Neural crest cell (in vitro differentiated cells): ENCODE measurements around the gene ZNF507. TPM values are rescaled to one million over a fixed set of nuclear protein-coding genes. Genes with fewer than 3 reads are reported as not detected.

Source experiments
- DNase-seq: peaks from one replicate; pipeline ENCODE4 v3.0.0; 2021; ENCODE audit warnings: low read depth, mixed read lengths, low spot score
- H3K27ac Mint-ChIP-seq: one replicate; pipeline ENCODE4 v1.8.0; 2021; ENCODE audit warnings: mild to moderate bottlenecking, mixed read lengths; ENCODE audit not compliant: unreplicated experiment
- H3K27me3 Mint-ChIP-seq: 2 replicates; pipeline ENCODE4 v1.8.0; 2021; ENCODE audit warnings: low read depth, mild to moderate bottlenecking, mixed read lengths
- H3K36me3 Mint-ChIP-seq: 2 replicates; pipeline ENCODE4 v1.8.0; 2021; ENCODE audit warnings: low read depth, mild to moderate bottlenecking, mixed read lengths
- H3K4me1 Mint-ChIP-seq: 2 replicates; pipeline ENCODE4 v1.8.0; 2021; ENCODE audit warnings: mixed read lengths
- H3K4me3 Mint-ChIP-seq: one replicate; pipeline ENCODE4 v1.8.0; 2021; ENCODE audit warnings: mild to moderate bottlenecking, mixed read lengths
- H3K9me3 Mint-ChIP-seq: 2 replicates; pipeline ENCODE4 v1.8.0; 2021; ENCODE audit warnings: mixed read lengths
- total RNA-seq: library from RNA; stranded (reverse); gene quantifications from 2 replicates; pipeline ENCODE4 v1.2.1, GENCODE V29; 2021
- TF ChIP-seq, protein P1 (sequence below): fragments of 200-600 bp; sonication (generic); conservative IDR thresholded peaks from 2 replicates; pipeline ENCODE4 v1.5.0; 2021; ENCODE audit warnings: antibody characterized with exemption, mild to moderate bottlenecking

ZNF507 gene
- total RNA-seq, 1 donor from 2014 or later, result 33.8 TPM

GRCh38 chr19:32342695-32343094, 2.7 kb upstream of the ZNF507 start:
- H3K27ac Mint-ChIP-seq, result no peak overlapping the region
- TF ChIP-seq, protein P1, sequence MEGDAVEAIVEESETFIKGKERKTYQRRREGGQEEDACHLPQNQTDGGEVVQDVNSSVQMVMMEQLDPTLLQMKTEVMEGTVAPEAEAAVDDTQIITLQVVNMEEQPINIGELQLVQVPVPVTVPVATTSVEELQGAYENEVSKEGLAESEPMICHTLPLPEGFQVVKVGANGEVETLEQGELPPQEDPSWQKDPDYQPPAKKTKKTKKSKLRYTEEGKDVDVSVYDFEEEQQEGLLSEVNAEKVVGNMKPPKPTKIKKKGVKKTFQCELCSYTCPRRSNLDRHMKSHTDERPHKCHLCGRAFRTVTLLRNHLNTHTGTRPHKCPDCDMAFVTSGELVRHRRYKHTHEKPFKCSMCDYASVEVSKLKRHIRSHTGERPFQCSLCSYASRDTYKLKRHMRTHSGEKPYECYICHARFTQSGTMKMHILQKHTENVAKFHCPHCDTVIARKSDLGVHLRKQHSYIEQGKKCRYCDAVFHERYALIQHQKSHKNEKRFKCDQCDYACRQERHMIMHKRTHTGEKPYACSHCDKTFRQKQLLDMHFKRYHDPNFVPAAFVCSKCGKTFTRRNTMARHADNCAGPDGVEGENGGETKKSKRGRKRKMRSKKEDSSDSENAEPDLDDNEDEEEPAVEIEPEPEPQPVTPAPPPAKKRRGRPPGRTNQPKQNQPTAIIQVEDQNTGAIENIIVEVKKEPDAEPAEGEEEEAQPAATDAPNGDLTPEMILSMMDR, result no peak
- H3K27me3 Mint-ChIP-seq, result no peaks in the 10 kb centered on the region
- H3K36me3 Mint-ChIP-seq, result no peaks in the 10 kb centered on the region
- H3K4me3 Mint-ChIP-seq, result peak overlapping the region; percentile 66
- peaks cover 3% of the 10 kb centered on the region for H3K9me3 Mint-ChIP-seq
- DNase-seq, result no peak
- peaks cover 24% of the 10 kb centered on the region for H3K4me1 Mint-ChIP-seq

GRCh38 chr19:32343550-32344262, 1.7 kb upstream of the ZNF507 start:
- TF ChIP-seq, protein P1, result no peak
- Mint-ChIP-seq H3K27me3 (no peaks in the 10 kb centered on the region), H3K4me1 (peaks cover 26% of the 10 kb centered on the region), H3K27ac (no peak overlapping the region), H3K36me3 (peaks cover 1% of the 10 kb centered on the region), H3K9me3 (peaks cover 3% of the 10 kb centered on the region), H3K4me3 (peak overlapping the region; percentile 79)
- DNase-seq, result no peak

- no peak overlapping the region for H3K27ac Mint-ChIP-seq
Observed at GRCh38 chr19:32346901-32347300, 1.5 kb downstream of the ZNF507 start.

GRCh38 chr19:32347573-32347972, 2.2 kb downstream of the ZNF507 start:
- H3K36me3 Mint-ChIP-seq, result peaks cover 10% of the 10 kb centered on the region

More at GRCh38 chr19:32346901-32347300, 1.5 kb downstream of the ZNF507 start:
- TF ChIP-seq, protein P1, result no peak
- peaks cover 7% of the 10 kb centered on the region for H3K36me3 Mint-ChIP-seq
- peak overlapping the region; percentile 96 for H3K4me3 Mint-ChIP-seq
- peaks cover 3% of the 10 kb centered on the region for H3K9me3 Mint-ChIP-seq
- no peak for DNase-seq
- H3K4me1 Mint-ChIP-seq, result peaks cover 32% of the 10 kb centered on the region
- H3K27me3 Mint-ChIP-seq, result no peaks in the 10 kb centered on the region

DNA sequence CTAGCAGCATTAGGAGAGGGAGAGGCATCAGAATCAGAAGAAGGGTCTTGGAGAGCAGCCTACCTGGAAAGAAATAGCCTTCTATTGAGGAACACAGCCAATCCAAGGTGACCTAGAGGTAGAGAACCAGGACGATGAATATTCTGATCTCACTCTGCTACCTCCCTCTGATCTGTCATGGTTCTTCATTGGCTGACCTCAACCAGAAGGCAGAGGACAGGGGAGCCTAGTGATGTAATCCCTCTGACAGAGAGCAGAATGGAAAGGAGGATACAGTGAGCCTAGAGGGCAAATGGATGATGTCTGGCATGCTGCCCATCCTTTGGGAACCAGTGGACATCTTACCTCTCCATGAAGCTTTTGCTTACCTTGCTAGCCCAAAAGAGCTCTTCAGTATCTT, 3.6 kb downstream of the ZNF507 start:
- H3K4me1 Mint-ChIP-seq, result peaks cover 28% of the 10 kb centered on the region
- no peaks in the 10 kb centered on the region for H3K27me3 Mint-ChIP-seq
- H3K4me3 Mint-ChIP-seq, result peak overlapping the region; percentile 60
- no peak overlapping the region for H3K27ac Mint-ChIP-seq
- TF ChIP-seq, protein P1, result no peak
- H3K36me3 Mint-ChIP-seq, result peaks cover 23% of the 10 kb centered on the region
- no peak for DNase-seq
- H3K9me3 Mint-ChIP-seq, result peaks cover 3% of the 10 kb centered on the region

More at GRCh38 chr19:32347573-32347972, 2.2 kb downstream of the ZNF507 start:
- Mint-ChIP-seq H3K27ac (no peak overlapping the region), H3K4me1 (peaks cover 32% of the 10 kb centered on the region), H3K9me3 (peaks cover 3% of the 10 kb centered on the region), H3K27me3 (no peaks in the 10 kb centered on the region), H3K4me3 (peak overlapping the region; percentile 96)
- TF ChIP-seq, protein P1, result no peak
- DNase-seq, result no peak
